ENCODE data around the gene IFI27L1.

IFI27L1 gene

GRCh38 chr14:94113908-94114588 is 32.9 kb downstream of the IFI27L1 start:
- DNase-seq (ENCODE audit: low read depth in 2 of 2), result no peak

- no peak for DNase-seq (ENCODE audit: low read depth in 2 of 2)
Measured at GRCh38 chr14:94114589-94115057, 33.5 kb downstream of the IFI27L1 start.

- no peak for DNase-seq (ENCODE audit: low read depth in 2 of 2)
Measured at GRCh38 chr14:94115058-94115591, 34.0 kb downstream of the IFI27L1 start.

- no peak for DNase-seq (ENCODE audit: low read depth in 2 of 2)
Measured at GRCh38 chr14:94115631-94116030, 34.5 kb downstream of the IFI27L1 start.

- no peak for DNase-seq (ENCODE audit: low read depth in 2 of 2)
Measured at GRCh38 chr14:94116701-94117100, 35.6 kb downstream of the IFI27L1 start.

GRCh38 chr14:94117856-94118255 is 36.7 kb downstream of the IFI27L1 start:
- DNase-seq (ENCODE audit: low read depth in 2 of 2), result no peak

GRCh38 chr14:94119071-94119470 is 38.0 kb downstream of the IFI27L1 start:
- no peak for DNase-seq (ENCODE audit: low read depth in 2 of 2)

GRCh38 chr14:94120667-94121340 is 39.7 kb downstream of the IFI27L1 start:
- DNase-seq (ENCODE audit: low read depth in 2 of 2), result no peak

- DNase-seq (ENCODE audit: low read depth in 2 of 2), result no peak
Measured at GRCh38 chr14:94121485-94121884, 40.4 kb downstream of the IFI27L1 start.

- DNase-seq (ENCODE audit: low read depth in 2 of 2), result no peak
Measured at GRCh38 chr14:94122438-94122837, 41.3 kb downstream of the IFI27L1 start.

- no peak for DNase-seq (ENCODE audit: low read depth in 2 of 2)
Measured at GRCh38 chr14:94123296-94123695, 42.2 kb downstream of the IFI27L1 start.

GRCh38 chr14:94123868-94124267 is 42.8 kb downstream of the IFI27L1 start:
- no peak for DNase-seq (ENCODE audit: low read depth in 2 of 2)

GRCh38 chr14:94124582-94125377 is 43.7 kb downstream of the IFI27L1 start:
- DNase-seq (ENCODE audit: low read depth in 2 of 2), result no peak

- DNase-seq (ENCODE audit: low read depth in 2 of 2), result no peak
Measured at GRCh38 chr14:94125659-94126418, 44.7 kb downstream of the IFI27L1 start.

GRCh38 chr14:94126419-94126677 is 45.2 kb downstream of the IFI27L1 start:
- DNase-seq (ENCODE audit: low read depth in 2 of 2), result no peak

GRCh38 chr14:94126800-94127199 is 45.7 kb downstream of the IFI27L1 start:
- no peak for DNase-seq (ENCODE audit: low read depth in 2 of 2)

- DNase-seq (ENCODE audit: low read depth in 2 of 2), result no peak
Measured at GRCh38 chr14:94127330-94127729, 46.2 kb downstream of the IFI27L1 start.

- DNase-seq (ENCODE audit: low read depth in 2 of 2), result no peak
Measured at GRCh38 chr14:94128216-94128839, 47.2 kb downstream of the IFI27L1 start.

- peak; percentile 59 to 68 for DNase-seq (ENCODE audit: low read depth in 2 of 2)
Measured at GRCh38 chr14:94129111-94129757, 48.1 kb downstream of the IFI27L1 start, which contains the start of gene IFI27L2. Gene IFI27L2, minus strand, starts transcription at chr14:94129604. Its CDS starts 40 bp downstream, at chr14:94129564.

- no peak for DNase-seq (ENCODE audit: low read depth in 2 of 2)
Measured at GRCh38 chr14:94129758-94130414, 48.8 kb downstream of the IFI27L1 start.

All from stimulated activated CD8-positive, alpha-beta memory T cell treated with anti-CD3 and anti-CD28 coated beads, Interleukin-15, amount 100 ng/mL, for 48 hours (primary cell).